Sciatic nerve (tissue), 1 donor: ENCODE measurements around the gene LY6G6C. TPM values are rescaled to one million over a fixed set of nuclear protein-coding genes. Genes with fewer than 3 reads are reported as not detected.

ENCODE experiments used
- microRNA-seq: library from miRNA; unstranded; fragments of <30 nt; microRNA quantifications from one replicate; pipeline ENCODE4 v1.2.0, GENCODE V29; 2020
- total RNA-seq: library from RNA; stranded (reverse); fragmentation: NEBNext Ultra II Directional; extraction: Animal tissue kit (Norgen Biotek cat#: 25700); gene quantifications from one replicate; pipeline ENCODE4 v1.2.1, GENCODE V29; 2021
- donor health status: DM: no; HTN: no; CAD: no.

The LY6G6C gene
- total RNA-seq, 1 donor from 2014 or later: 0.71 TPM

Small RNA genes within 50 kb of the gene (microRNA-seq; reads per million reads assigned to microRNA genes)
- 2.5 reads per million for gene MIR4646

Other genes with a start within 250 kb of the LY6G6C start
- gene MICB, start 223.6 kb downstream of the LY6G6C start, total RNA-seq: 2.9 TPM
- gene MCCD1, start 192.8 kb downstream of the LY6G6C start, total RNA-seq: not detected
- 258 TPM for gene DDX39B, start 179.7 kb downstream of the LY6G6C start, total RNA-seq
- gene ATP6V1G2, start 175.1 kb downstream of the LY6G6C start, total RNA-seq: 4.8 TPM
- 23.0 TPM for gene NFKBIL1, start 174.1 kb downstream of the LY6G6C start, total RNA-seq
- 0.27 TPM for gene LTA, start 149.5 kb downstream of the LY6G6C start, total RNA-seq
- gene TNF, start 146.2 kb downstream of the LY6G6C start, total RNA-seq: 0.40 TPM
- gene LTB, start 139.3 kb downstream of the LY6G6C start, total RNA-seq: 4.0 TPM
- gene LST1, start 135.5 kb downstream of the LY6G6C start, total RNA-seq: 17.7 TPM
- 1.1 TPM for gene NCR3, start 128.7 kb downstream of the LY6G6C start, total RNA-seq
- 50.6 TPM for gene AIF1, start 106.5 kb downstream of the LY6G6C start, total RNA-seq
- gene PRRC2A, start 101.0 kb downstream of the LY6G6C start, total RNA-seq: 166 TPM
- 201 TPM for gene BAG6, start 69.1 kb downstream of the LY6G6C start, total RNA-seq
- 0.53 TPM for gene APOM, start 65.9 kb downstream of the LY6G6C start, total RNA-seq
- gene C6orf47, start 61.0 kb downstream of the LY6G6C start, total RNA-seq: 14.5 TPM
- gene GPANK1, start 56.7 kb downstream of the LY6G6C start, total RNA-seq: 16.7 TPM
- 116 TPM for gene CSNK2B, start 55.7 kb downstream of the LY6G6C start, total RNA-seq
- gene LY6G5B, start 51.8 kb downstream of the LY6G6C start, total RNA-seq: 20.4 TPM
- gene LY6G5C, start 40.7 kb downstream of the LY6G6C start, total RNA-seq: 2.1 TPM
- gene ABHD16A, start 18.4 kb downstream of the LY6G6C start, total RNA-seq: 46.0 TPM
- gene LY6G6F, start 14.9 kb downstream of the LY6G6C start, total RNA-seq: not detected
- not detected for gene LY6G6D, start 6.4 kb downstream of the LY6G6C start, total RNA-seq
- gene MPIG6B, start 1.6 kb upstream of the LY6G6C start, total RNA-seq: 0.62 TPM
- 124 TPM for gene DDAH2, start 7.6 kb upstream of the LY6G6C start, total RNA-seq
- 239 TPM for gene CLIC1, start 14.8 kb upstream of the LY6G6C start, total RNA-seq
- gene MSH5, start 18.3 kb upstream of the LY6G6C start, total RNA-seq: 21.2 TPM
- gene SAPCD1, start 40.9 kb upstream of the LY6G6C start, total RNA-seq: 4.9 TPM
- 0.94 TPM for gene VWA7, start 55.6 kb upstream of the LY6G6C start, total RNA-seq
- gene VARS1, start 74.0 kb upstream of the LY6G6C start, total RNA-seq: 42.3 TPM
- gene LSM2, start 85.2 kb upstream of the LY6G6C start, total RNA-seq: 30.1 TPM
- 2.8 TPM for gene HSPA1L, start 93.5 kb upstream of the LY6G6C start, total RNA-seq
- 195 TPM for gene HSPA1A, start 93.8 kb upstream of the LY6G6C start, total RNA-seq
- 181 TPM for gene HSPA1B, start 106.0 kb upstream of the LY6G6C start, total RNA-seq
- 22.1 TPM for gene NEU1, start 141.1 kb upstream of the LY6G6C start, total RNA-seq
- 2.1 TPM for gene SLC44A4, start 157.3 kb upstream of the LY6G6C start, total RNA-seq
- gene EHMT2, start 176.0 kb upstream of the LY6G6C start, total RNA-seq: 49.4 TPM
- gene ZBTB12, start 180.3 kb upstream of the LY6G6C start, total RNA-seq: 8.4 TPM
- 25.0 TPM for gene C2, start 206.0 kb upstream of the LY6G6C start, total RNA-seq
- 72.6 TPM for gene CFB, start 224.3 kb upstream of the LY6G6C start, total RNA-seq
- 55.1 TPM for gene NELFE, start 237.2 kb upstream of the LY6G6C start, total RNA-seq
- gene SKIC2, start 237.4 kb upstream of the LY6G6C start, total RNA-seq: 60.0 TPM